Activated CD4-positive, CD25-positive, alpha-beta regulatory T cell treated with anti-CD3 and anti-CD28 coated beads, Interleukin-2, amount 50 U/mL, for 16 hours (primary cell): ENCODE results near the gene RILPL2.
"Not testable (repeated sequence)": the region's sequence is repeated elsewhere in the genome, so short reads cannot be mapped to it uniquely, and the experiment has no call there.

ENCODE experiments used
- DNase-seq: peaks from one replicate; pipeline ENCODE4 v3.0.0-alpha.2; 2020; ENCODE audit warnings: low read depth, low spot score

Gene RILPL2

DNA sequence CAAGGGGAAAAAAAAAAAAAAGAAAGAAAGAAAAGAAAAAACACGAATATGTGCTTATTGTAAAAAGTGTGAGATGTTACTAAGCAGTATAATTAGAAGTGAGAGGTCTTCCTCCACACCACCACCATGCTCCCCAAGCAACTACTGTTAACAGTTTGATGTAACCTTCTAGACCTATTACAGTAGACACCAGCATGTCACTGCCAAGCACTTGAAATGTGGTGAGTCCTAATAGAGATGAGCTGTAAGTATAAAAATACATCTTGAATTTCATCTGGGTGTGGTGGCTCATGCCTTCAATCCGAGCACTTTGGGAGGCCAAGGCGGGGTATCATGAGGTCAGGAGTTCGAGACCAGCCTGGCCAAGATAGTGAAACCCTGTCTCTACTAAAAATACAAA, 13.4 kb upstream of the RILPL2 start:
- no peak for DNase-seq

DNA sequence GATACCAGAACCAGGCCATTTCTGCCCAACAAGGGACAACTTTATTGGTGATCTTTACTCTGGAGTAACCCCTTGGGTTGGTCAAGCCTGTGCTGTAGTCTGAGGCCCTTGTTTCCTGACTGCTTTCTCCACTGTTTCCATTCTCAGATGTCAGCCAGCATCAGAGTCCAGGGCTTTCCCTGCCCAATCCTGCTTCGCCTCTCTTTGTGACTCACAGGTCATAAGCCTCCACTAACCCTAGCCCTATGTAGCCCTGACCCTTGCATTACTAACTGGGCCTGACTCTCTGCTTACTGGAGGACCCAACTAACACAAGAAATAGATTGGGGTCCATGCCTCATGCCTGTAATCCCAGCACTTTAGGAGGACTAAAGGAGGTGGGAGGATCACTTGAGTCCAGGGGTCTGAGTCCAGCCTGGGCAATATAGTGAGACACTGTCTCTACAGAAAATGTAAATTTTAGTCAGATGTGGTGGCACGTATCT, 12.8 kb upstream of the RILPL2 start:
- no peak for DNase-seq

DNA sequence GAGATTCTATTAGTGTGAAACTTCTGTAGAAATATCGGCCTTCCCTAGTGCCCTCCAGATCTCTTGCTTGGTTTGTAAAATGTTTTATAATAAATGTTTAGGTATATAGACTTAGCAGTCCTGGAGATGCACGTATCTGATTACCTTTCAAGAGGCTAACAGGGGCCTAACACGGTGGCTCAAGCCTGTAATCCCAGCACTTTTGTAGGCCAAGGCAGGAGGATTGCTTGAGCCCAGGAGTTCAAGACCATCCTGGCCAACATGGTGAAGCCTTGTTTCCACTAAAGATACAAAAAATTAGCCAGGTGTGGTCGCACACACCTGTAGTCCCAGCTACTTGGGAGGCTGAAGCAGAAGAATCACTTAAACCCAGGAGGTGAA, 9.8 kb upstream of the RILPL2 start:
- DNase-seq: no peak

DNA sequence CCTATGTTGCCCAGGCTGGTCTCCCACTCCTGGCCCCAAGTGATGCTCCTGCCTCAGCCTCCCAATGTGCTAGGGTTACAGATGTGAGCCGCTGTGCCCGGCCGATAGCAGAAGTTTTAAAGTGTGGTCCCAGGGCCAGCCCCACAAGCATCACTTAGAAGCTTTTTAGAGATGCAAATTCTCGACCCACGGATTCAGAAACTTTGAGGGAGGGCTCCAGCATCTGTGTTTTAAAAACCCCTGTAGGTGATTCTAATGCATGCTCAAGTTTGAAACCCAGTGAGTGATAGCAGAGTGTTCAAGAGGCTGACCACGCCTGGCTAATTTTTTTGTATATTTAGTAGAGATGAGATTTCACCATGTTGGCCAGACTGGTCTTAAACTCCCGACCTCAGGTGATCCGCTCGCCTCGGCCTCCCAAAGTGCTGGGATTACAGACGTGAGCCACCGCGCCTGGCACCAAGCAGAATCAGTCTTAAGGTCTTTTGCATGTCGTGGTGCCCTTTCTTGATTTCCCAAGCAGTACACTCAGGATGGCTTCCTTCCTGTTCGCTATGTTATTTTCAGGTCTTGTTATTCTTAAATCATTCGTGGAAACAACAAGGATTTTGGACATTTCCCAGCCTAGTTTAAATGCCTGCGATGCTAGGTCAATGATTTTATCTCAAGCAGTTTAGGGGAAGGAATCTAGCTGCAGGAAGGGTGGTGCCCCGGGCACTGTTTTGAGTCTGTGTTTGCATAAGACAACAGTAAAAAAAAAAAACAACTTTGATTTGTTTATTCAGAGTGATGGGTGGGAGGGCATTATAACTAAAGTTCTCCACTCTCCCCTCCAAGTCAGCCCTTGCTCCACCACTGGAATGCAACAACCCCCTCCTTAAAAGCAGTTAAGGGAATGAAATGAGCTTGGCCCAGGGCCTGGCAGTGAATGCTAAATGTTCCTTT, 9.2 kb upstream of the RILPL2 start:
- no peak for DNase-seq

DNA sequence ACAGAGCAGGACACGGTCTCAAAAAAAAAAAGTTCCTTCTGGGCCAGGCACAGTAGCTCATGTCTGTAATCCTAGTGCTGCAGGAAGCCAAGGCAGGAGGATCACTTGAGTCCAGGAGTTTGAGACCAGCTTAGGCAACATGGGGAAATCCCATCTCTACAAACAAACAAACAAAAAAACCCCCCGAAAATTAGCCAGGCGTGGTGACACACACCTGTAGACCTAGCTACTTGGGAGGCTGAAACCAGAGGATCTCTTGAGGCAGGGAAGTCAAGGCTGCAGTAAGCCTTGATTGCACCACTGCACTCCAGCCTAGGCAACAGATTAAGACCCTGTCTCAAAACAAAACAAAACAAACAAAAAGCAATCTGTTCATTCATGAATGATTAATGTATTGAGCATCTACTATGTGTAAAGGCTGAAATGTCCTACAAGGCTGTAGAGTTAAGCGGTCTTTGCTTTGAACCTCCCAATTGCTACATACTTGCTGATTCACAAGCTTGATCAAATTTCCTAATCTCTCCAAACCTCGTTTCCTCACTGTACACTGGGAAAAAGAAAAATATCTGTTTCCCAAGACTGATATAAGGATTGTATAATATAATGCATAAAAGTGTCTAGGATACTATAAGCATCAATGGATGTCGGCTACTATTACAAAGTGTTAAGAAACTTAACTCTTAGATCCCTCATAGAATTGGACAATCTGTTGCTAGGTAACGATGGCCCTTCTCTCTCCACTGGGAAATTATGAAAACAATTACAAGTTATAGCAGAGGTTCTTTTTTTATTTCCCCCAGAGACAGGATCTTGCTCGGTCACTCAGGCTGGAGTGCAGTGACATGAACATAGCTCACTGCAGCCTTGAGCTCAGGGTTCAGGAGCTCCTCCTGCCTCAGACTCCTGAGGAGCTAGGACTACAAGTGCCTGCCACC, 7.9 kb upstream of the RILPL2 start:
- DNase-seq: no peak

DNA sequence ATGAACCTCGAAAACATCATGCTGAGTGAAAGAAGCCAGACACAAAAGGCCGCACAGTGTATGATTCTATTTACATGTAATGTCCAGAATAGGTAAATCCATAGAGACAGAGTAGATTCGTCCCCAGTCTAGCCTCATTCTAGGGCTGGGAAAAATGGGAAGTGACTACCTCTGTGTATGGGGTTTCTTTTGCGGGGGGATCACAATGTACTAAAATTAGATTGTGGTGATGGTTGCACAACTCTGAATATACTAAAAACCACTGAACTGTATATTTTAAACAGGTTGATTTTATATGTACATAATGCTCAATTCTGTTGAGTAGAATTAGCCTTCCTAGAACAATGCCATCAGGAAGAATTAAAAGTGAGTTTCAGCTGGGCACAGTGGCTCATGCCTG, 6.3 kb upstream of the RILPL2 start:
- no peak for DNase-seq

DNA sequence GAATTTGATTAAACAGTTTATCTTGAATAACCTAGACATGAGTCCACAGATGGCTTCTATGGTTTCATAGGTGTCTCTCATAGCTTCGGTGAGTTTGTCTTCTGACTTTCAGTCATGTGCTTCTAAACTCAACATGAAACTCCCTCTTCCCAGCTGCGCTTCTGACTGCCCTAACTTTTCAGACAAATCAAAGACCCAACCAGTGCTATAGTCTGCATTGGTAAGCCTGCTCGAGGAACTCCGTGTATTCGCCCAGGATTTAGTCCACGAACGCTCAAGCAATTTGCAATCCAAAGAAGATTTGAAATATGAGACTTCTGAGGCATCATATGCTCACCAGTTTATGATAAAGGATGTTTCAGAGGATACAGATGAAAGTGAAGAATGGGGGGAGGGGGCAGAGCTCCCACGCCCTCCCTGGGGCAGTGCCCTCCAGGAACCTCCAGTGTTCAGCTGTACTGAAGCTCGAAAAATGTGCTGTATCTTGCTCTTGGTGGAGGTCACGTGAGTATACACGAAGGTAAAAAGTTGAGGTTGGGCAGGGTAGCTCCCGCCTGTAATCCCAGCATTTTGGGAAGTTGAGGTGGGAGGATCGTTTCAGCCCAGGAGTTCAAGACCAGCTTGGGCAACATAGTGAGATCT, 5.2 kb upstream of the RILPL2 start:
- no peak for DNase-seq

DNA sequence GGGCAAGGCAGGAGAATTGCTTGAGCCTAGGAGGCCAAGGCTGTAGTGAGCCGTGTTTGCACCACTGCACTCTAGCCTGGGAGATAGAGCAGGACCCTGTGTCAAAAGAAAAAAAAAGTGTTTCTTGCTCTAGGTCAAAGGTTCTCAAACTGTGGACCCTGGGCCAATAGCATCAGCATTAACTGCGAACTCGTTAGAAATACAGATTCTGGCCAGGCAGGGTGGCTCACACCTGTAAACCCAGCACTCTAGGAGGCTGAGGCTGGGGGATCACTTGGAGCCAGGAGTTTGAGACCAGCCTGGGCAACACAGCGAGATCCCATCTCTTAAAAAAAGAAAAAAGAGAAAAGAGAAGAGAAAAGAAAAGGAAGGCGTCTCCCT, 858 bp downstream of the RILPL2 start:
- no peak for DNase-seq

DNA sequence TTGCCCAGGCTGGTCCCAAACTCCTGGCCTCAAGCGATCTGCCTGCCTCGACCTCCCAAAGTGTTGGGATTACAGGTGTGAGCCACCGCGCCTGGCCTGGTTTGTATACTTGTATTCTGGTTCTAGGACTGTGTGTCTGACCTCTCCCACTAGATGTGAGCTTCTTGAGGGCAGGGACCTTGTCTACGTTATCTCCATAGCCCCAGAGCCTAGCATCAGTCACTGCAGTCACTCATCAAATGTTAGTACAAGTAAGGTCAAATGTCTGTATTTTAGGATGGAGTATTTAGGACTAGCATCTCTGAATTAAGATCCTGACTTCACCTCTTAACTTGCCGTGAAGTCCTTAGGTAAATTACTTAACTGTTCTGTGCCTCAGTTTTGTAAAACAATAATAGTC, 2.9 kb downstream of the RILPL2 start:
- DNase-seq: no peak

DNA sequence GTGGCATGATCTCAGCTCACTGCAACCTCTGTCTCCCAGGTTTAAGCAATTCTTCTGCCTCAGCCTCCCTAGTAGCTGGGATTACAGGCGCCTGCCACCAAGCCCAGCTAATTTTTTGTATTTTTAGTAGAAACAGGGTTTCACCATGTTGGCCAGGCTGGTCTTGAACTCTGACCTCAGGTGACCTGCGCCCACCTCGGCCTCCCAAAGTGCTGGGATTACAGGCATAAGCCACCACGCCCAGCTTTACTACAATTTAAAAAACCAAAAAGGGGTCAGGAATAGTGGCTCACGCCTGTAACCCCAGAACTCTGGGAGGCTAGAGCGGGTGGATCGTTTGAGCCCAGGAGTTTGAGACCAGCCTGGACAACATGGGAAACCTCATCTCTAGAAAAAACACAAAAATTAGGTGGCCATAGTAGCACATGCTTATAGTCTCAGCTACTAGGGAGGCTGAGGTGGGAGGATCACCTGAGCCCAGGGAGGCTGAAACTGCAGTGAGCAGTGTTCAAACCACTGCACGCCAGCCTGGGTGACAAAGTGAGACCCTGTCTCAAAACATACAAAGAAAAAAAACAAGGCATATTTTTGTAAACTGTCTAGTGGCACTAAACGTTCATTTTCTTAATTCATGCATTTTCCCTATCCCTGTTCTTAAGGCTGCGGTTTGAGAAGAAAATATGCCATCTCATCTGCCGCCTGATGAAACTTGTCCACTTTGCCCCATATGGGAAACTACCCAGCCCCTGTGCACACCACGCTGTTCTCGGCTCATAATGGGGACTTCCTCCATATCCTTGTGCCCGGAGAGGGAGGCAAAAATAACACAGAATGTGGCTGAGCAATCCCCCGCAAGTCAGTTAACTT, 4.3 kb downstream of the RILPL2 start:
- not testable (repeated sequence) for DNase-seq

DNA sequence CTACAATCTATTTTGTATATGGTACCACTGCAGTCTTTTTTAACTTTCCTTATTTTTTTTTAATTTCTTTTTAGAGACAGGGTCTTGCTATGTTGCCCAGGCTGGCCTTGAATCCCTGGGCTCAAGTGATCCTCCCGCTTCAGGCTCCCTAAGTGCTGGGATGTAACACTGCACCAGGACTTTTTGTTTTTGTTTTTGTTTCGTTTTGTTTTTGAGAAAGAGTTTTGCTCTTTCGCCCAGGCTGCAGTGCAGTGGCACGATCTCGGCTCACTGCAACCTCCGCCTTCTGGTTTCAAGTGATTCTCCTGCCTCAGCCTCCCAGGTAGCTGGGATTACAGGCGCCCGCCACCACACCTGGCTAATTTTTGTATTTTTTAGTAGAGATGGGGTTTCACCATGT, 7.4 kb downstream of the RILPL2 start:
- DNase-seq: not testable (repeated sequence)

DNA sequence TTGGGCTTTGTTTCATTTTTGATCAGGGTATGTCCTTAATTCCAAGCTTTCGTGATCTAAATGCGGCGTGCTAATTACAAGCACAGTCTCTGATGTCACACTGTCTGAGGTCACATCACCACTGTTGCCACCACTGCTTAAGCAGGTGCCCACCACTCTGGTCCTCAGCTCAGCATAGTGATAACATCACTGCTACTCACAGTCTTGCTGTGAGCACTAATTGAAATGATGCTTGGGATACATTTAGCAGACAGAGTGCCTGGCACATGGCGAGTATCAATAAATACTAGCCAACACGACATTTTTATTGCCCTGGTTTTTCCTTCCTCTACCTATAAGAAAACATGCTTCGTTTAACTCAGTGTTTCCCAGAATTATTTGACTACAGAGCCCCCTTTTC, 7.9 kb downstream of the RILPL2 start:
- DNase-seq: no peak

DNA sequence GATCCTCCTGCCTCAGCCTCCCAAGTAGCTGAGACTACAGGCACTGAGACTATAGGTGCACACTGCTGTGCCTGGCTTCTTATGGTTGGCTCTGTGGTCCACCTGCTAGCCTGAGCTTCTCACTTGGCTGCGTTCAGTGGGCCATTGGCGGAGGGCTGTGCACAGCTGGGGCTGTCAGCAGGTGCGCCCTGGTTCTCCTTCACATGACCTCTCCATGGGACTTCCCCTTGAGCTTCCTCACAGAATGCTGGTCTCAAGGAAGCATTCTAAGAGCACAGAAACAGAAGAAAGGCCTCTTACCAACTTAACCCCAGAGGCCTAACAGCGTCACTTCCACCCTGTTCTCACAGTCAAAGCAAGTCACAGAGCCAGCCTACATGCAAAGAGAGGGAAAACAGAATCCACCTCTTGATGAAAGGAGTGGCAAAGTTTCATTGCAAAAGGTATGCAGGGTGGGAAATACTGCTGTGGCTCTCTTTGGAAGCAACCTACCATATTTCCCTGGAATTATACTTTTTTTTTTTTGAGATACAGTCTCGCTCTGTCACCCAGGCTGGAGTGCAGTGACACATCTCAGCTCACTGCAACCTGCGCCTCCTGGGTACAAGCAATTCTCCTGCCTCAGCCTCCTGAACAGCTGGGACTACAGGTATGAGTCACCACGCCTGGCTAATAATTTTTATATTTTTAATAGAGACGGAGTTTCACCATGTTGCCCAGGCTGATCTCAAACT, 9.3 kb downstream of the RILPL2 start:
- DNase-seq: no peak

DNA sequence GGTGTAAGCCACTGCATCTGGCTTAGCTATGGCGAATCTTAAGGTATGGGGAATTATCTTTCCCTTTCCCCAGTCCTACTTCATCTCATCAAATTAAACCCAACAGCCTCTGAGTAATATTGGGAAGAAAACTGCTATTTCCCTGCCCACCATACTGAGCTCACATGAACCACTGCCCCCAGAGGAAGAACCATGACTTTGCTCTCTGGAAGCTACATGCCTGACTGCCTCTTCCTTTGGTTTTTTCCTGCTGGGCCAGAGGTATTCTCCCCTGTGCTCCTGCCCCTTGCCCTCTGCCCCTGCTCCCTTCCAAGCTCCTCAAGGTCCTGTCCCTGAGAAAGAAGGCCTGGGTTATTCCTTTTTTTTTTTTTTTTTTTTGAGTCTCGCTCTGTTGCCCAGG, 15.2 kb downstream of the RILPL2 start:
- DNase-seq: no peak

DNA sequence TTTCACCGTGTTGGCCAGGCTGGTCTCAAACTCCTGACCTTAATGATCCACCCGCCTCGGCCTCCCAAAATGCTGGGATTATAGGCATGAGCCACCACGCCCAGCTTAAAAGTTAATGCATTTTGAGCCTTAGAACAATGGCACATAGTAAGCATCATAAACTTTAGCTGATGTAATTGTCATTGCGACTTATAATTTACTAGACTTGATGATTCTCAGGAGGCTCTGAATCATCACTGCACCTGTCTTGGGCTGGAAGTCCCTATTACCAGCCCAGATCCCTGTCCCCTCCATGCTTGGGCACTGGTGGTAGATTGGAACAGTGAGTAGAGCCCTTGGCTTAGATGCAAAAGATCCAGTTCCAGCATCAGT, 26.5 kb downstream of the RILPL2 start:
- no peak for DNase-seq

DNA sequence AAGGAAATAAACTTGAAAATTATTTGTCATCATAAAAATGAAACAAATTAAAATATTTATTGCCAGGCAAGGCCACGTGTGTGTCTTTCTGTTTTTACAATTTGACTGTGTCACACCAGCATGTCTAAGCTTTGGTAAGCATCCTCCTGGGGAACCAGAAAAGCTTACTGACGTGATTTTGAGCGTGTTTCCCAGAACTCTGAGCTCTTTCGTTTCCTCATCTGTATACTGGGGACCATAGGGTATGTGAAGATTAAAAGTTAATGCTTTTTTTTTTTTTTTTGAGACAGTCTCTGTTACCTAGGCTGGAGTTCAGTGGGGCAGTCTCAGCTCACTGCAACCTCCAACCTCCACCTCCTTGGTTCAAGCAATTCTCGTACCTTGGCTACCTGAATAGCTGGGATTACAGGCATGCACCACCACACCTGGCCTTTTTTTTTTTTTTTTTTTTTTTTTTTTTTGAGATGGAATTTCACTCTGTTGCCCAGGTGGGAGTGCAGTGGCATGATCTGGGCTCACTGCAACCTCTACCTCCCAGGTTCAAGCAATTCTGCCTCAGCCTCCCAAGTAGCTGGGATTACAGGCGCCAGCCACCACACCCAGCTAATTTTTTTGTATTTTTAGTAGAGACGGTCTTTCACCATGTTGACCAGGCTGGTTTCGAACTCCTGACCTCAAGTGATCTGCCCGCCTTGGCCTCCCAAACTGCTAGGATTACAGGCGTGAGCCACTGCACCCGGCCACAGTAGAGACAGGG, 27.0 kb downstream of the RILPL2 start:
- not testable (repeated sequence) for DNase-seq

DNA sequence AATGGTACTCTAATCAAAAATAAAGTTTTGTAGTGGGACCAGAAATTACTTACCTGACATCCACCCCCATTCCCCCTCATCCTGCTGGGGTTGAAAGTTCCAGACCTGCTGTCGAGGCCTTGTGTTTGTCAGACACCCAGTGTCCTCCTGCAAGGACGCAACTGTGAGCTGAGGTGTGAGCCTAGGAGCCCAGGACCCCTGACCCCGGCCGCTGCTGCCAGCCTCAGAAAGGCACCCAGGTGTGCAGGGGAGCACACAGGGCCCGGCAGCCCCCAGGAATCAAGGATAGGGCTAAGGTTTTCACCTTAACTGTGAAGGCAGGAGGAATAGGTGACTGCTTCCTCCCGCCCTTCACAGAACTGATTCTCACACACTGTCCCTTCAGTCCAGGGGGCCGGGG, 27.9 kb downstream of the RILPL2 start:
- DNase-seq: not testable (repeated sequence)

DNA sequence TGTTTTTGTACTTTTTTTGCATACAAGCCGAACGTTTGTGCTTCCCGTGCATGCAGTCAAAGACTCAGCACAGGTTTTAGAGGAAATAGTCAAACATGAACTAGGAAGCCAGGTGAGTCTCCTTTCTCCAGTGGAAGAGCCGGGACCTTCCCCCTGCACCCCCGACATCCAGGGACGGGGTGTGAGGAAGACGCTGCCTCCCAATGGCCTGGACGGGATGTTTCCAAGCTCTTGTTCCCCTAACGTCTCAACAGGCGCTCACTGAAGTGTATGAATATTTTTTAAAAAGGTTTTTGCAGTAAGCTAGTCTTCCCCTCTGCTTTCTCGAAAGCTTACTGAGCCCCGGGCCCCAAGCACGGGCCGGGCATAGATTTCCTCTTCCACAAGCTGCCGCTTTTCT, 28.6 kb downstream of the RILPL2 start:
- not testable (repeated sequence) for DNase-seq

DNA sequence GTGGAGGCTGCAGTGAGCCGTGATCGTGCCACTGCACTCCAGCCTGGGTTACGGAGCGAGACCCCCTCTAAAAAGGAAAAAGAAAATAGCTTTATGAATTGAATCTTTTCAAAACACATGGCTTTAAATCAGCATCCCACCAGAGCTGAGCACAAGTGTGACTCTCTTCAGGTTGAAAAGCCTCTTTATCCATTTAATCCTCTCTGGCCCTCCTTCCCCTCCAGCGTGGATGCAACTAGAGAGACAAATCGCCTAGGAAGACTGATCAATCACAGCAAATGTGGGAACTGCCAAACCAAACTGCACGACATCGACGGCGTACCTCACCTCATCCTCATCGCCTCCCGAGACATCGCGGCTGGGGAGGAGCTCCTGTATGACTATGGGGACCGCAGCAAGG, 29.2 kb downstream of the RILPL2 start:
- not testable (repeated sequence) for DNase-seq

DNA sequence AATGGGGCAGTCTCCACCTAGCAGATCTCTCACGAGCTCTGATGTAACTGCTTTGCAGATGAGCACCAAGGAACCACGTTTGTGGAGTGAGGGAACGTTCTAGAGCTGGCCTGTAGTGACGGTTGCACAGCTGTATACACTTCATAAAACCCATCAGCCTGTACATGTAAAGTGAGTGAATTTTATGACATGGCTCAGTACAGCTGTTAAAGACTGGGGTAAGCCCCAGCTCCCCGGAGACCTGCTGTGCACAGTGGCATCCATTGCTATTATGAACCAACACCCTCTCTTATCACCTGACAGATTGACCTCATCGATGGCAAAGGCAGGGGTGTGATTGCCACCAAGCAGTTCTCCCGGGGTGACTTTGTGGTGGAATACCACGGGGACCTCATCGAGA, 31.9 kb downstream of the RILPL2 start:
- DNase-seq: no peak
